Ishikawa (cell line): Measurements from ENCODE around the gene GPC6.

Source experiments
- CEBPB ChIP-seq: IDR thresholded peaks from 2 replicates; pipeline ENCODE4 v1.6.1; 2012
- CREB1 ChIP-seq: IDR thresholded peaks from 2 replicates; pipeline ENCODE4 v1.6.1; 2012; ENCODE audit warnings: low read depth
- EGR1 ChIP-seq: IDR thresholded peaks from 2 replicates; pipeline ENCODE4 v1.6.1; 2012
- EP300 ChIP-seq: IDR thresholded peaks from 2 replicates; pipeline ENCODE4 v1.6.1; 2012; ENCODE audit warnings: borderline replicate concordance
- FOXM1 ChIP-seq: IDR thresholded peaks from 2 replicates; pipeline ENCODE4 v1.6.1; 2012; ENCODE audit warnings: low read depth, borderline replicate concordance
- NFIC ChIP-seq: IDR thresholded peaks from 2 replicates; pipeline ENCODE4 v1.6.1; 2012
- RAD21 ChIP-seq: IDR thresholded peaks from 2 replicates; pipeline ENCODE4 v1.6.1; 2012; ENCODE audit warnings: low read depth
- TAF1 ChIP-seq: IDR thresholded peaks from 2 replicates; pipeline ENCODE4 v1.6.1; 2012; ENCODE audit warnings: low read depth, mild to moderate bottlenecking
- TCF12 ChIP-seq: IDR thresholded peaks from 2 replicates; pipeline ENCODE4 v1.6.1; 2012; ENCODE audit warnings: low read depth
- TEAD4 ChIP-seq: IDR thresholded peaks from 2 replicates; pipeline ENCODE4 v1.6.1; 2012
- YY1 ChIP-seq: IDR thresholded peaks from 2 replicates; pipeline ENCODE4 v1.6.1; 2012; ENCODE audit warnings: low read depth
- ZBTB7A ChIP-seq: IDR thresholded peaks from 2 replicates; pipeline ENCODE4 v1.6.1; 2012; ENCODE audit warnings: low read depth
- TF ChIP-seq, protein P1 (sequence below): IDR thresholded peaks from 2 replicates; pipeline ENCODE4 v1.6.1; 2012
- TF ChIP-seq, protein P2 (sequence below): IDR thresholded peaks from 2 replicates; pipeline ENCODE4 v1.6.1; 2012
- TF ChIP-seq, protein P3 (sequence below): IDR thresholded peaks from 2 replicates; pipeline ENCODE4 v1.6.1; 2012; ENCODE audit warnings: low read depth, mild to moderate bottlenecking

Gene GPC6

GRCh38 chr13:94305934-94306333, 1079.3 kb downstream of the GPC6 start:
- TF ChIP-seq, protein P1, sequence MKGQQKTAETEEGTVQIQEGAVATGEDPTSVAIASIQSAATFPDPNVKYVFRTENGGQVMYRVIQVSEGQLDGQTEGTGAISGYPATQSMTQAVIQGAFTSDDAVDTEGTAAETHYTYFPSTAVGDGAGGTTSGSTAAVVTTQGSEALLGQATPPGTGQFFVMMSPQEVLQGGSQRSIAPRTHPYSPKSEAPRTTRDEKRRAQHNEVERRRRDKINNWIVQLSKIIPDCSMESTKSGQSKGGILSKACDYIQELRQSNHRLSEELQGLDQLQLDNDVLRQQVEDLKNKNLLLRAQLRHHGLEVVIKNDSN = no peak
- TF ChIP-seq, protein P2, sequence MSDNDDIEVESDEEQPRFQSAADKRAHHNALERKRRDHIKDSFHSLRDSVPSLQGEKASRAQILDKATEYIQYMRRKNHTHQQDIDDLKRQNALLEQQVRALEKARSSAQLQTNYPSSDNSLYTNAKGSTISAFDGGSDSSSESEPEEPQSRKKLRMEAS = no peak
- no peak for TF ChIP-seq EP300
- TF ChIP-seq TCF12 = no peak
- TF ChIP-seq, protein P3, sequence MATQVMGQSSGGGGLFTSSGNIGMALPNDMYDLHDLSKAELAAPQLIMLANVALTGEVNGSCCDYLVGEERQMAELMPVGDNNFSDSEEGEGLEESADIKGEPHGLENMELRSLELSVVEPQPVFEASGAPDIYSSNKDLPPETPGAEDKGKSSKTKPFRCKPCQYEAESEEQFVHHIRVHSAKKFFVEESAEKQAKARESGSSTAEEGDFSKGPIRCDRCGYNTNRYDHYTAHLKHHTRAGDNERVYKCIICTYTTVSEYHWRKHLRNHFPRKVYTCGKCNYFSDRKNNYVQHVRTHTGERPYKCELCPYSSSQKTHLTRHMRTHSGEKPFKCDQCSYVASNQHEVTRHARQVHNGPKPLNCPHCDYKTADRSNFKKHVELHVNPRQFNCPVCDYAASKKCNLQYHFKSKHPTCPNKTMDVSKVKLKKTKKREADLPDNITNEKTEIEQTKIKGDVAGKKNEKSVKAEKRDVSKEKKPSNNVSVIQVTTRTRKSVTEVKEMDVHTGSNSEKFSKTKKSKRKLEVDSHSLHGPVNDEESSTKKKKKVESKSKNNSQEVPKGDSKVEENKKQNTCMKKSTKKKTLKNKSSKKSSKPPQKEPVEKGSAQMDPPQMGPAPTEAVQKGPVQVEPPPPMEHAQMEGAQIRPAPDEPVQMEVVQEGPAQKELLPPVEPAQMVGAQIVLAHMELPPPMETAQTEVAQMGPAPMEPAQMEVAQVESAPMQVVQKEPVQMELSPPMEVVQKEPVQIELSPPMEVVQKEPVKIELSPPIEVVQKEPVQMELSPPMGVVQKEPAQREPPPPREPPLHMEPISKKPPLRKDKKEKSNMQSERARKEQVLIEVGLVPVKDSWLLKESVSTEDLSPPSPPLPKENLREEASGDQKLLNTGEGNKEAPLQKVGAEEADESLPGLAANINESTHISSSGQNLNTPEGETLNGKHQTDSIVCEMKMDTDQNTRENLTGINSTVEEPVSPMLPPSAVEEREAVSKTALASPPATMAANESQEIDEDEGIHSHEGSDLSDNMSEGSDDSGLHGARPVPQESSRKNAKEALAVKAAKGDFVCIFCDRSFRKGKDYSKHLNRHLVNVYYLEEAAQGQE = no peak
- TF ChIP-seq ZBTB7A = no peak
- TF ChIP-seq FOXM1 = no peak

- TF ChIP-seq YY1 (no peak), TEAD4 (no peak), ZBTB7A (no peak), RAD21 (no peak), CREB1 (no peak), TAF1 (no peak), TCF12 (no peak), NFIC (no peak), EP300 (no peak), CEBPB (no peak), EGR1 (no peak), FOXM1 (no peak)
- TF ChIP-seq, protein P2 = no peak
- TF ChIP-seq, protein P1 = no peak
- TF ChIP-seq, protein P3 = no peak
Measured at GRCh38 chr13:94308832-94309231, 1082.2 kb downstream of the GPC6 start.

DNA sequence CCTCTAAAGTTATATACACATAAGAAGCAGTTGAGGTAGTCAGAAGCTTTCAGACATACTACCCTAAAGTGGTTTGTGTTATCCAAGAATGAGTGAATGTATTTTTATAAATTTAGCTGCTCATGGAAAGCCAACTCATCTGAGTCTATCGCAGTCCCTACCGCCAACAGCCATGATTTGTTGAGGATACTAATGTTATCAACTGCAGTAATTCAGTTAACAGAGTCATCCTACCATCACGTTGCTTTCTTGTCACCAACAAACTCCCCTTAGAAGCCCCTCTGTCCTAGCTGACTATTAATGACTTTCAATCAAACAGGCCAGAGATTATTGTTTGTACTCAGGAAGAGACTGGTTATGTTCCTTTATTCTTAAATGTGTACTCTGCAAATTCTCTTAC, 1083.0 kb downstream of the GPC6 start:
- TF ChIP-seq, protein P3 = no peak
- TF ChIP-seq YY1 (no peak), ZBTB7A (no peak), TEAD4 (no peak), CREB1 (no peak), CEBPB (no peak)
- TF ChIP-seq, protein P2 = no peak

- TF ChIP-seq, protein P2 = no peak
- TF ChIP-seq, protein P3 = no peak
- TF ChIP-seq EP300 = no peak
- TF ChIP-seq, protein P1 = no peak
- TF ChIP-seq EGR1 = no peak
- TF ChIP-seq NFIC = no peak
- TF ChIP-seq ZBTB7A = no peak
- TF ChIP-seq TCF12 = no peak
- TF ChIP-seq TEAD4 = no peak; the same call in 1 of the 2 replicates
- TF ChIP-seq CEBPB = no peak
- TF ChIP-seq RAD21 = no peak
- no peak for TF ChIP-seq TAF1
- no peak for TF ChIP-seq FOXM1
- TF ChIP-seq CREB1 = no peak
- TF ChIP-seq YY1 = no peak
Measured at GRCh38 chr13:94309997-94310855, 1083.6 kb downstream of the GPC6 start.
